Gastroesophageal sphincter (tissue), 3 donors: ENCODE measurements around the gene MTHFD1L.

Experiments
- CTCF ChIP-seq, 4 experiments: fragments of 200-600 bp in 2 of 4; fragments of 450-650 bp in 2 of 4; sonication (generic) in 1 of 4; IDR thresholded peaks; one replicate each; pipeline ENCODE4 v1.5.1; 2017 to 2019; ENCODE audit warnings: antibody characterized with exemption in 4 of 4, mild to moderate bottlenecking in 2 of 4, moderate library complexity in 2 of 4
- EP300 ChIP-seq: sonication (generic); formaldehyde crosslinking; IDR thresholded peaks from one replicate; pipeline ENCODE4 v1.6.1; 2017; ENCODE audit warnings: antibody characterized with exemption, mild to moderate bottlenecking
- POLR2A ChIP-seq, 2 donors: fragments of 450-650 bp; IDR thresholded peaks; one replicate each; pipeline ENCODE4 v1.6.1; 2017; ENCODE audit warnings: antibody characterized with exemption in 2 of 2, mild to moderate bottlenecking in 2 of 2, moderate library complexity in 1 of 2
- POLR2AphosphoS5 ChIP-seq: sonication (generic); formaldehyde crosslinking; IDR thresholded peaks from one replicate; pipeline ENCODE4 v1.6.1; 2017; ENCODE audit warnings: antibody characterized with exemption

GRCh38 chr6:151112130-151112529 is 246.6 kb downstream of the MTHFD1L start:
- TF ChIP-seq POLR2AphosphoS5 = no peak
- TF ChIP-seq CTCF (IDR thresholded peaks at IDR 0.05) = no peak
- TF ChIP-seq POLR2A (IDR thresholded peaks at IDR 0.05) = no peak
- no peak for TF ChIP-seq EP300
